DMS153 treated with DMSO at 0.1 percent for 48 hours (cell line): ENCODE data around the gene POMT2.

Experiments used
- DNase-seq: peaks from one replicate; lab custom pipeline; 2025; ENCODE audit not compliant: unreplicated experiment; lab: John Stamatoyannopoulos, UW

The POMT2 gene

DNA sequence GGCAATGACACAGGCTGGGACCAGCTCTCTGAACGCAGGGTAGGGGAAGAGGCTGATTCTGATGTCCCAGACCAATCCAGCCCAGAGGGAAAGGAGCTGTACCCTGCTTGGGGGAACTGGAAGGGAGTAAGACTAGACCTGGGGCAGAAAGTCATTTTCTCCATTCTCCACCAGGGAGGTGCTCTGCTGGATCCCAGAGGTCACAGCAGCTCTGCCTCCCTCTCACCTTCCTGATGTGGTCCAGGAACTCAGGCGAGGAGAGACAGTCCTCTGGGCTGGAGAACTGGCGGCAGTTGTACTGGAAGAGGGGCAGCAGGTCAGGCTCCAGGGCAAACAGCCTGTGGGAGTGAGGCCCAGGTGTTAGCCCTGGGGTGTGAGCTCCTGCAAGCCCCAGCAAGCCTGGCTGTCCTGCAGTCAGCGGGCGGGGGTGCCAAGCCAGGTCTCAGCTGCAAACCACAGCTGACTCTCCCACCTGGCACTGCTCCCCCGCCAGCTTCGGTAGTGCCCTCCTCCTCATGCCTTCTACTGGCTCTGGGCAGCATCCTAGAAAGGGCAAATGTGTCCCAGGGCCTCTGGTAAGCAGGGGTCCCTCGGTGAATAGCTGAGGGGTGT, 51.6 kb downstream of the POMT2 start:
- no peak for DNase-seq

DNA sequence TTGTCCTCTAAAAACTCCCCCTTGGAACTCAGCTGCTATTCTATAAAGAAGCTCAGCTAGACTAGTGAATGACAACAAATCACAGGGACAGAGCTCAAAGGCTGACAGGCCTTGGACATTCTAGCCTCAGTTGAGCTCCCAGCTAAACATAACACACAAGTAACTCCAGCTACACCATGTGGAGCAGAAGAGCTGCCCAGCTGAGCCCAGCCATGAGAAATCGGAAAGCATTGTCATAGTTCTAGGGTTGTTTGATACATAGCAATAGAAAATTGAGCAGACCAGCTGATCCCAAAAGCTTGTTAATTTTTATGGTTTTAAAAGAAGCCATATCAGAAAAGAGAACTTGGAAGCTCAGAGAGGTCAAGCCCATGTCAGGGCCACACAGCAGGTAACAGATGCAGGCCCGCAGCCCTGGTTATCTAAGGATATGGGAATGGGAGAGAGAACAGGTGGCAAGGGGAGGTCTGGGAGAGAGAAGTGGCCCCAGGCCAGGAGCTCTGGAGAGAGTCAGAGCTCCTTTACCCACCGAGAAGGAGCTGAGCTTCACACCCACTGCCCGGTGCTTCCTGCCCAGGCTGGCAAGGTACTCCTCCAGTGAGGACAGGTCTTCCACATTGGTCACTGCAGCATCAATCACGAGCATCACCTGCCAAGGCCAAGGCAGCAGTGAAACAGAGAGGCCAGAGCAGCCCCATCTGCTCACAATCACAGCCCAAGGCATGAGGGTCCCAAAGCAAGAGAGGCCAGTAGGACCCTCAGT, 52.6 kb downstream of the POMT2 start:
- DNase-seq = no peak

DNA sequence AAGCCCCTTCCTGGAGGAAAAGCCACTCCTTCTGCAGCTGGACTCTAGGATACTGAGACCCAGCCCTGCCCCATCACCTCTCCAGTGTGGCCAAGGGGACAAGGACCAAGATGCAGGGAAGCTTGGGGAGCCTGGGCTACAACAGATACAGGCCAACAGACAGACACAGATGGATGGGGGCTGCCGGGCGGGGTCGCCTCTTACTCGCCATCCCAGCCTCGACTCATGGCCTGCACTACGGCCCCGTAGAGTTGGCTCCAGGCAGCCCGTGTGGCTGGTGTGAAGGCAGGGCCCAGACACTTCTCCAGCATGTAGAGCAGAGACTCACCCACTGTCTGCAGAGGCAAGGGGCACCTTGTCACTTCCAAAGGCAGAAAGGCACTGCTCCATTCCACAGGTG, 54.3 kb downstream of the POMT2 start:
- no peak for DNase-seq

DNA sequence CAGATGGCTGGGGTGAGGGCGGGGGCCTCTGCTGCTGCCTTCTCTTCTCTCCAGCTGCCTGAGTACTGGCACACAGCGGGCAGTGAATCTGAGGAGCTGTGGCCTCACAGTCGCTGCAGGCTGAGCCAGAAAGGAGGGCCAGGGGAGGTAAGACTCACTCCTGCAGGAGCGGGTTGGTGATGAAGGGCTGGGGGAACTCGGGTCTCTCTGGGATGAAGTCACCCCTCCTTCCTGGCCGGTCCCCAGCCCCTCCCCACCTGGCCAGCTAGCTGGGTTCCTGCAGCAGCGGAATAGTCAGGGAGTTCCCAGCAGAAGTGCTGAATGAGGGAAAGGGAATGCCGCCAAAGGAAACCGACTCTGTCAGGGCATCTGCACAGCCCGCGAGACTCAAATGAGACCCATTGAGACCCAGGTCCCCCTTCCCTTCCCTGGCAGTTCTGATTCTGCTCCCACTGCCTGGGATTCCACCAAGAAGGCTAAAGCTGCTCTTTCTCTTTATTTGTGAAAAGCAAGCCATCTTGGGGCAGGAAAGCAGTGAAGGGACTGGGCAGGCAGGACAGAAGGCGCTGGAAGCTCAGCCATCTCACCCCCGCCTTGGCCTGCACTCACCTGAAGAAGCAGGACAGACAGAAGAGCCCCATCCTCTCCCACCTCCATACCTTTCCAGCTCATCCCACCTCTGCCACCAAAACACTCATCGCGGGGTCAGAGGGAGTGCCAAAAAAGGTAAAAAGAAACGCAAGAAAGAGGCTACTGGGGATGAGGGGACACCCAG, 54.9 kb downstream of the POMT2 start:
- no peak for DNase-seq

DNA sequence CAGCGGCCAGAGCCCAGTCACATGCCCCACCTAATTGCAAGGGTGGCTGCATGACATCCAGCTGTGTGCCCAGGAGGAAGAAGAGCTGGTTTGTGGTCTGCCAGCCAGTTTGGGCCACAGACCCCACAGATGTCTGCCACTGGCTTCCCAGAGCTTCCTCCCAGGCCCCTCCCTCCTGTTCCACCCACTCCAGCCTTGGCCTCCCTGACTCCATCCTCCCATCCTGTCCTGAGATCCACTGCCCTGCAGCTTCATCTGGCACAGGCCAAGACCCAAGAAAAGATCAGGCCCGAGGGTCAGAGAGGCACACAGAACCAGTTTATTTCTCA, 55.5 kb downstream of the POMT2 start:
- DNase-seq = no peak

DNA sequence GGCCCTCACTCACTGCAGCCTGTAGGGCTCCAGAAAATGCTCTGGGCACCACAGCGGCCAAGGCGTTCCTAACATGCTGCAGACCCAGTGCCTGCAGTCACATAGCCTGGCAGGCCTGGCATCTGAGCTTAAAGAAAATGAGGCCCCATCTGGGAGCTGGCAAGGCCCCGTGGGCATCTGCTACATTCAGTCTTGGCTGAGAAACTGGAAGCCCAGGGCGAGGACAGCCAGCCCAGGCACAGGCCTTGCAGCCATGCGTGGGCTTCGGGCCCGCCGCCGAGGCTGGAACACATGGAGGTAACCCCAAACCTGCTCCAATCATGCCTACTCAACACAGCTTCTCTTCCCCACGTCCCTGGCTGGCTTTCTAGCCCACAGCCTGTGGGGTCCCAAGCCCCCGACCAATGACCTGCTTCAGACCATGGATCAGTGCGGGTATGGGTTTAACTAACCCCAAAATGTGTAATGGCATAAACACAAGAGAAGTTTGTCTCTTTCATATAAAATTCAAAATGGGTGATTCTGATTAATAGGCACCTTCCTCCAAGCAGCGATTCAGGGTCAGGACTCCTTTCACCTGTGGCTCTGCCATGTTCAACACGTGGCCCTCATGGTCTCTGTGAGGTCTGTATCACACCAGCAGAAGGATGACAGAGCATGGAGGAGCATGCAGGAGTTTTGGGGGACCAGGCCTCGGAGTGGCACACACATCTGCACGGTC, 56.1 kb downstream of the POMT2 start:
- DNase-seq = no peak

DNA sequence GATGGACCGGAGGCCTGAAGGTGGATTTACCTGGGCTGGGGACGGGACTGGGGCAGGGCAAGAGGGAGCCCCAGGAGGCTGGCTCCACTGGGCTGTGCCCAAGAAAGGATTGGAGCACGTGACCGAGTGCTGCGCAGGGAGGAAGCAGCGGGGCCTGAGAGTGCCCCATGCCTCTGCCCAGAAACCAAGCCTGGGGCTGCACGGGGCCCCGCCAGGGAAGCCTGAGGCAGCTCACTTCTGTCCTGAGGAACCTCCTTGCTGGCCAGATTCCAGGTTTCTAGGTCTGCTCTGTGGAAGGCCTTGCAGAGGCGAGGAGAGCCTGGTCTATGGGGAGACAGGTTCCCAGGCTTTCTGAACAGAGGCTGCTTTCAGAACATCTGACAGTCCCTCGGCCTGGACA, 60.1 kb downstream of the POMT2 start:
- no peak for DNase-seq

DNA sequence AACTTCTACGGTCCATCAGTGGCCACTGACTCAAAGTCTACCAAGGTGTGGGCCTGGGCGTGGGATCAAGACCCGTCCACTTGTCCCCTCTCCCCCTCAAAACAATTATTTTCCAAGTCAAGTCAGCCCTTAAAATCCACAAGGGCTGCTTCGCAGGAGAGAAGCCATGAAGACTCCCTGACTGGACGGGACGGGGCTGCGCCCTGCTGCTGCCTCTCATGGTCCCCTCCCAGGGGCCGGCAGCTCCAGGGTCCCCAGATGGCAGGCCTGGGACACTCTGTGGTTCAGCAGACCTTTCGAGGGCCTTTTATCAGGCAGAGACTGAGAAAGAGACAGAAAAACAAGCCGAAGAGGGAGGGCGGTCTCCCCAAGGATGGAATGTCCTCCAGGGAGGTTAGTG, 60.5 kb downstream of the POMT2 start:
- no peak for DNase-seq

DNA sequence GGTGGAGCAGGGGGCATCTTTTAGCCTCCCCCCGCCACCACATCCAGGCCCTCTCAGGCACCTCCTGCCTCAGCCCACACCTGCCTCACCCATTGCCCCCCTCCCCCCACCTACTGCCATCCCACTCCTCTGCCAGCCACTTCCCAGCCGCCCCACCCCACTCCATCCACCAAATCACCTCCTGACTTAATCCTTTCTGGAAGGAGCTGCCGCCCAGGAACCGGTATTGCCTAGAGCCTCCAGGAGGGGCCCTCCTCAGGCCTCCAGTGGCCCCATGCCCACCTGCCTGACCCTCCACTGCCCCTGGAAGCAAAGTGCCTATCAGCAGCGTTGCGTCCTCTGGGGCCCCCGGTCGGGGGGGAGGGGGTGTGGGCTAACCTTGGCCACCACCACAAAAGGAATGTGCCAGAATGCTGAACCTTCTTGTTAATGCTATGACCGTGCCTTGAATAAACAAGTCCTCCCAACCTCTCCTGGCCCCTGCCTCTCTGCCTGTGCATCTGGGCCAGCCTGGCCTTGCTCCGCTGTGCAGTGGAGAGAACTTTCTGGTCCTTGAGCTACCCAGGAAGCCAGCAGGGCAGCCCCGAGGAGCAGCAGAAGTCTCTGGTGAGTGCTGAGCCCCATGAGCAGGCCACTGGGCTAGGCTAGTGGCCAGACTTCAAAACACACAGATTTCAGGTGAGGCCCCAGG, 61.5 kb downstream of the POMT2 start:
- DNase-seq = no peak

DNA sequence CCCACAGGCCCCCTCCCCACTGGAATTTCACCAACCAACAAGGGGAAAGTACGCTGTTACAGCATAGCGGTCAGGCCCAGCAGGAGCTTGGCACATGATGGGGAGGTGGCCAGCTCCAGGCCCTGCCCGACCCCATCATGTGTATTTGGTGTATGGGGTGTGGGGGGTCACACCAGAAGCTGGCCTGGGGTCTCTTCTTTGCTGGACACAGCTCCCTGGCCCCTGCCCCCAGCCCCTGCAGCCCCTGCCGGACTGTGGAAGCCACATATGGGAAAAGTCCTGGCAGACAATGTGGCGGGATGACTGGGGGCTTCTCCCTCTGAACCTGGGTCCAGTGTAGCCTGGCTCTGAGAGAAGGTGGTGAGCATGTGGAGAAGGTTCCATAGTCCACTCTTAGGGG, 62.1 kb downstream of the POMT2 start:
- DNase-seq = no peak

DNA sequence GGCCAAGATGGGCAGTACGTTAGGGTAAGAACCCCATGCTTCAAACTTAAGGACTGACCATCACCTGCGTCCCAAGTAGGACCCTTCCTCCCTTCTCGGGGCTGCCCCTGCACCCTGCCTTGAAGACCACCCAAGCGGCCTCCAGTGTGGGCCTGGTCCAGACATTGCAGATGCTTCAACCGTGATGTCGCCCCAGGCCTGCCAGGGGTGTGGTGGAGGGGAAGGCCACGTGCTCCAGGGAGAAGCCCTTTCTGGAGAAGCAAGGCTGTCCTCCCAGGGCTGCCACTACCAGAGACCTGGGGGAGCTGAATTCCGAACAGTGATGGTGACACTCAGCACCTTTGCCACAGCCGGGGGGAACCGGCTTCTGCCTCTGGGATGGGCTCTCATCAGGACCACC, 63.0 kb downstream of the POMT2 start:
- no peak for DNase-seq

DNA sequence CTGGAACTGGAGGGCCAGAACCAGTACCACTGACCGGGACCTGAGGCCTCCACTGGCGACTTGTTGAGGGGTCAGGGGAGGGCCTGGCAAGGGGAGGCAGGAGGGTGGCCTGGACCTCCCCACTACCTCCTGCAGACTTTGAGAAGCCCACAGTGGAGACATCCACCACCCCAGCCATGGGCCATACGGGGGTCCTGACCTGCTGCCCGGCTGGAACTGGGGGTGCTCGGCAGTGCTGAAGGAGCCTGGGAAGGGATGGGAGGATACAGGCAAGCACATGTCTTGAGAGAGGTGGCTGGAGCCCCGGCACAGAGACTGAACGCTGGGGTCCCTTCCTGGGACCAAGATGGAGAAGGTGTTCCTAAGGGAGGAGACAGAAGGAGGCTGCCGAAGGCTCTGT, 64.0 kb downstream of the POMT2 start:
- no peak for DNase-seq

DNA sequence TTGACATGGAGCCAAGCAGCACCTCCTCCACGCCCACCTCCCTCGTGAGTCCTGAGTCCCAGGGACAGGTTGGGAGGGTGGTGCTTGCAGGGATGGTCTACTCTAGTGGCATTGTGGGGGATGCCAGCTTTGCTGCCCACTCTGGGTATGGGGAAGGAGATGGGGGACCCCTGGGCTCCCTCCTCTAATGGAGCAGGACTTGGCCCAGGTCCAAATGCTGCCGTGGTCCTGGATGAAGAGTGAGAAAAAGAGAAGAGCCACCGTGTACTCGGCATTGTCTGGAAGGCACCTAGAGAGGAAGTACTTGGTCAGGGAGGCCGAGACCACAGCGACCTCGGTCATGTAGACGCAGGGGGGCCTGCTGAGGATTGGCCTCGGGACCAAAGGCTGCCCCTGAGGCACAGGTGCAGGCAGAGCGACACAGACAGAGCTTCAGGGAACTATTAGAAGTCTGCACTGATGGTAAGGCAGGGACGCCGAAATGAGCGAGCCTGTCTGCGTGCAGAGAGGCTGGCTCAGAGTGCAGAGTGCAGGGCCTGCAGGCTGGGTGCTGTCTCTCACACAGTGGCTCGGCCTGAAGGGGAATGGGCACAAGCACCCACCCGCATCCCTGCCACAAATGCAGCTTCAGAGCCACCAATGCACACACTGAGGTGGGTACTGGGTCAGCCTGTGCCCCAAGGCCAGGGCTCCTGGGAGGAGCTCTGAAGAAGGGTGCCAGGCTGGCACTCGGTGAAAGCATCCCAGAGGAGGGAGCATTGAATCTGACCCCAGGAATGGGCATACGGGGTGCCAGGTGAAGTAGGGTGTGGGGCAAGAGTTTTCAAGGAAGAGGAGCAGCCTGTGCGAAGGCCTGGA, 67.1 kb downstream of the POMT2 start:
- no peak for DNase-seq

DNA sequence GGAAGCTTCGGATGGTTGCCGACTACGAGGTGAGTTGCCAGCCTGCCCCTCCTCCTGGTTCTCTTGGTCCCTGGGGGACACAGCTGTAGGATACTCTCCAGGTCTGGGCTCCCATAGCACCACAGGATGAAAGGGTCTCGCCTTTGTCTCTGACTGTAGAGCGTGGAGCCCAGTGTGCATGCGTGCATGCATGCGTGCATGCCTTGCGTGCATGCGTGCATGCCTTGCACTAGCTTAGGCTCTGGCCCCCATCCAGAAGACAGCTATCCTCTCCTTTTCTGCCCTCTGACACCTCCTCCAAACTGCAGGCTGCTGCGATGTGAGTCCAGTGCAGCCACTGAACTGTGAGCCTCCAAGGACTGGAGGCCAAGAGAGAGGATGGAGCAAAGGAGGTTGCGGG, 68.8 kb downstream of the POMT2 start:
- DNase-seq = no peak

DNA sequence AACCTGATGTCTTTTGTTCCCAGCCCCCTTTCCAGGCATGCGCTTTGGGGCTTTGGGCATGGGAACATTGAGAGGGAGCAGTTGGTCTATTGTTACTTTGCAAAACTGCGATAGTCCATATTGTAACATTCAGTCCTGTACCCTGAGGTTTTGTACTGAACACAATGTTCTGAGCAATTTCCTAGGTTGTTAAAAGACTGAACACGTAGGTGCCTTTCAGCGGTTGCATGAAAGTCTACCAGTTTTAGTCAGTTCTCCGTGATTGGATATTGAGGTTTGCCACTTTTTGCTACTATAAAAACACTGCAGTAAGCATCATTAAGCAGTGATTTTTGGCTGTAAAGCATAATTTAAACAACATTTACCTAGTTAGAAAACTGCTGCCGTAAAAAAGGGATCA, 69.8 kb downstream of the POMT2 start:
- DNase-seq = no peak

DNA sequence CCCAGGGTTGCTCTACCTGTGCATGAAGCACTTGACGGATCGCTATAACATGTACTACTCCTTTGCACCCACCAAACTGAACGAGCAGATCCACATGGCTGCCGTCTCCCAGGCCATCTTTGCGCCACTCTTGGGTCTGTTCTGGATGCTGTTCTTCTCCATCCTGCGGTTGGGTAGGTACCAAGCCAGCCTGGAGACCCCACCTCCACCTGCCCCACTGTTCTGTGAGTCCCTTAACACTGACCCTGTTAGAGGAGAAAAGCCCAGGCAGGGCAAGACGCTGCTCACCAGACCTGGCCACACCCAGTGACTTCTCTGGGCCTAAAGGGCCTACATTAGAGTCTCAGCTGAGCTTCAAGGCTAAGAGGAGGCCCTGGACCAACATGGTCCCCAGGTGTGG, 71.4 kb downstream of the POMT2 start:
- no peak for DNase-seq

DNA sequence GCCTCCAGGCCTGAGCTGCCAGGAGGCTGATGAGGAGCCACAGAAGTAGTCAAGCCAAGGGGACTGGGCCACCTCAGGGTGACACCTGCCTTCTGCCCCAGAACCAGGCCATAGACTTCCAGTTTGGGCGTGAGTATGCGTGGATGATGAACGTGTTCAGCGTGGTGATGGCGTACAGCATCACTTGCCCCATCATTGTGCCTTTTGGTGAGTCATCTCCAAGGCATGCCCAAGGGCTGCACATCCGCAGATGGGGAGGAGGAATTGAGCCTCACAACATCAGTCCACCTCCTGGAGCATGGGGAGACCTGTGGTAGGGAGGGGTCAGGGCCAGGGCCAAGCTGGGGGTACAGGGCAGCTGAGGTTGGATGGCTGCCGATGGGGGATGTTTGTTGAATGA, 72.0 kb downstream of the POMT2 start:
- no peak for DNase-seq

DNA sequence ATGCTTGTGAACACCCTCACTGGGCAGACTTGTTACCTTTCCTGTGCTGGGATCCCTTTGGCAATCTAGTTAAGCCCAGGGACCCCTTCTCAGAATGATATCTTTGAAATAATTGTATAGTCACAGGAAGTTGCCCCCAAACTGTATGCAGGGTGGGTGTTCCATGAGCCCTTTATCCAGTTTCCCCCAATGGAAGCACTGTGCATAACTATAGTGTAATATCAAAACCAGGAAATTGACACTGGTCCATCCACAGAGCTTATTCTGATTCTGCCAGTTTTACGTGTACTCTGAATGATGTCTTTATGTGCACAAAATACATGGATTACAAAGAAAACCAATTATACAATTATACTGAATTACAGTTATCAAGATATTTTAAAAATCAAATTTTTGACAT, 73.9 kb downstream of the POMT2 start:
- DNase-seq = no peak

DNA sequence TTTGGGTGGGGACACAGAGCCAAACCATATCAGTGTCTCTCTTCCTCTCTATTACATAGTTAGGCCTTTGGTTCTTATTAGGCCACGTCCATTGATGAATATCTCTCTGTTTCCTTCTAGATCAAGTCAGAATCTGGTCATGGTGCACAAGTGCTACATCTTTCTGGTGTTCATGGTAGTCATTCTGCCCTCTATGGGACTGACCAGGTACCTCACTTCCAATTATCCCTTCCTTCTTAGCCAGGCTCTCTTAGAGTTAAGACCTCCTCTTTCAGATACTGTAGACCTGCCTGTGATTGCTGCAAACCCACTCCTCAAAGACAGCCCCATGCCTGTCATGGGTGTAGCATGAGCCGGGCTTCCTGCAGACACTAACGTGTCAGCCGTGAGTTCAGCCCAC, 74.9 kb downstream of the POMT2 start:
- DNase-seq = no peak

DNA sequence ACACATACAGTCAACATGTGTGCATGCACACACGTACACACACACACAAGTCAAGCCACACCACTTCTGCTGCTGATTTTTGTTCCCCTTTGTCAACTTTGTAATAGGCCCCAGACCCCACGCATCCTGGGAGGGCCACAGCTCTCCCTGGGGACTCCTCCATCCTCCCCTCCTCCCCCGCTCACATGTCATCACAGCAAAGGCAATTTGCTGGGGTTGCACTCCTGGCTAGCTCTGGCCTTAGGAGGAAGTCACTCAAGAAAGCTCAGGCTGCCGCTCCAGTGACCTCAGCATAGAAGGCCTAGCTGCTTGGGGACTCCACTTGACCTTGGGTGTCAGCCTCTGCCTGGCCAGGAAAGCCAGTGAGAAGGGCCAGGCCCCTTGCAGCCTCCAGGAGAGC, 76.8 kb downstream of the POMT2 start:
- DNase-seq = no peak
